ENCODE data around the gene DHX15. TPM values are rescaled to one million over a fixed set of nuclear protein-coding genes. Genes with fewer than 3 reads are reported as not detected.

The DHX15 gene
- total RNA-seq, 1 donor from 2014 or later: 154 TPM

DNA sequence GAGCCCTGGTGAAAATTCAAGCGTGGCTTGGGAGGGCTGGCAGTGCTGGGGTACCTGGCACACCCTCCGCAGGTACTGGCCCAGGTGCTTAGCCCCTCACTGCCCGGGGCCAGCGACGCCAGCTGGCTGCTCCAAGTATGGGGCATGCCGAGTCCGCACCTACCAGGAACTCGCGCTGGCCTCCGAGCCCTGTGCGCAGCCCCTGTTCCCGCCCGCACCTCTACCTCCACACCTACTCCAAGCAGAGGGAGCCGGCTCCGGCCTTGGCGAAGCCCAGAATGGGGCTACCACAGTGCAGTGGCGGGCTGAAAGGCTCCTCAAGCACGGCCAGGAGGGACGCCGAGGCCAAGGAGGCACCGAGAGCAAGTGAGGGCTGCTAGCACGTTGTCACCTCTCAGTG is 14.9 kb upstream of the DHX15 start:
- no peaks in the 10 kb centered on the region for H3K36me3 Mint-ChIP-seq (ENCODE audit: low read depth, unreplicated experiment)
- H3K4me3 Mint-ChIP-seq (ENCODE audit: unreplicated experiment): no peak overlapping the region
- peaks cover 1% of the 10 kb centered on the region for H3K27me3 Mint-ChIP-seq (ENCODE audit: unreplicated experiment)
- H3K27ac Mint-ChIP-seq (ENCODE audit: unreplicated experiment): no peak overlapping the region
- peaks cover 12% of the 10 kb centered on the region for H3K4me1 Mint-ChIP-seq (ENCODE audit: unreplicated experiment)
- no peak for DNase-seq (ENCODE audit: low spot score)
- TF ChIP-seq, protein P1, sequence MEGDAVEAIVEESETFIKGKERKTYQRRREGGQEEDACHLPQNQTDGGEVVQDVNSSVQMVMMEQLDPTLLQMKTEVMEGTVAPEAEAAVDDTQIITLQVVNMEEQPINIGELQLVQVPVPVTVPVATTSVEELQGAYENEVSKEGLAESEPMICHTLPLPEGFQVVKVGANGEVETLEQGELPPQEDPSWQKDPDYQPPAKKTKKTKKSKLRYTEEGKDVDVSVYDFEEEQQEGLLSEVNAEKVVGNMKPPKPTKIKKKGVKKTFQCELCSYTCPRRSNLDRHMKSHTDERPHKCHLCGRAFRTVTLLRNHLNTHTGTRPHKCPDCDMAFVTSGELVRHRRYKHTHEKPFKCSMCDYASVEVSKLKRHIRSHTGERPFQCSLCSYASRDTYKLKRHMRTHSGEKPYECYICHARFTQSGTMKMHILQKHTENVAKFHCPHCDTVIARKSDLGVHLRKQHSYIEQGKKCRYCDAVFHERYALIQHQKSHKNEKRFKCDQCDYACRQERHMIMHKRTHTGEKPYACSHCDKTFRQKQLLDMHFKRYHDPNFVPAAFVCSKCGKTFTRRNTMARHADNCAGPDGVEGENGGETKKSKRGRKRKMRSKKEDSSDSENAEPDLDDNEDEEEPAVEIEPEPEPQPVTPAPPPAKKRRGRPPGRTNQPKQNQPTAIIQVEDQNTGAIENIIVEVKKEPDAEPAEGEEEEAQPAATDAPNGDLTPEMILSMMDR (IDR thresholded peaks at IDR 0.05; ENCODE audit: unreplicated experiment): no peak
- H3K9me3 Mint-ChIP-seq (ENCODE audit: unreplicated experiment): no peaks in the 10 kb centered on the region

DNA sequence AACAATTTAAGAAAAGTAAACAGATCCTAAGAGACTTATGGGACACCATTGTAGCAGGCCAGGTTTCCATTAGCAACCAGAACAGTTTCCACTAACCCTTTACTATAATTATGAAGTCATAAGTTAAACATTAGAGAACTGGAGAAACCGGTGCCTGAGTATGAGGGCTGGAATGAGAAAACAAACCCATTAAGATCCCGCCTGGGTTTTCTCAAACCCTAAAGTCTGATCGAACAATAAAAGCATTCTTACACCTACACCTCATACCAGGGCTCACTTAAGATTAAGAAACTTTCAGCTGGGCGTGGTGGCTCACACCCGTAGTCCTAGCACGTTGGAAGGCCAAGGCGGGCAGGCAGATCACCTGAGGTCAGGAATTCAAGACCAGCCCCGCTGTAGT is 13.7 kb upstream of the DHX15 start:
- Mint-ChIP-seq H3K4me1 (ENCODE audit: unreplicated experiment) (peaks cover 12% of the 10 kb centered on the region), H3K36me3 (ENCODE audit: low read depth, unreplicated experiment) (no peaks in the 10 kb centered on the region), H3K27ac (ENCODE audit: unreplicated experiment) (no peak overlapping the region), H3K27me3 (ENCODE audit: unreplicated experiment) (peaks cover 1% of the 10 kb centered on the region), H3K4me3 (ENCODE audit: unreplicated experiment) (no peak overlapping the region), H3K9me3 (ENCODE audit: unreplicated experiment) (no peaks in the 10 kb centered on the region)
- no peak for DNase-seq (ENCODE audit: low spot score)
- TF ChIP-seq, protein P1 (IDR thresholded peaks at IDR 0.05; ENCODE audit: unreplicated experiment): no peak

DNA sequence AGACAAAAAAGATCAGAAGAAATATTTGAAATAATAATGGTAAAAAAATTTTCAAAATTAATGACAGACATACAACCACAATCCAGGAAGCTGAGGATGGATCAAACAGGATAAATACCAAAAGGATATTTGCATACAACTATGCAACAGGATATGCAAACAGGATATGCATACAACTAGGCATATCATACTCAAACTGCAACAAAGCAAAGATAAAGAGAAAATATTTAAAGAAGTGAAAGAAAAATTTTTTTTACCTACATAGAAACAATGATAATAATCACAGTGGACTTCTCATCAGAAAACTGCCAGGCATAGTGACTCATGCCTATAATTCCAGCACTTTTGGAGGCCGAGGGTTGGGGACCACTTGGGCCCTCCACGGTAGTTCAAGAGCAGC is 11.3 kb upstream of the DHX15 start:
- DNase-seq (ENCODE audit: low spot score): no peak
- H3K9me3 Mint-ChIP-seq (ENCODE audit: unreplicated experiment): peaks cover 8% of the 10 kb centered on the region
- H3K36me3 Mint-ChIP-seq (ENCODE audit: low read depth, unreplicated experiment): peaks cover 1% of the 10 kb centered on the region
- peaks cover 12% of the 10 kb centered on the region for H3K4me1 Mint-ChIP-seq (ENCODE audit: unreplicated experiment)
- no peak overlapping the region for H3K27ac Mint-ChIP-seq (ENCODE audit: unreplicated experiment)
- H3K27me3 Mint-ChIP-seq (ENCODE audit: unreplicated experiment): peaks cover 1% of the 10 kb centered on the region
- no peak overlapping the region for H3K4me3 Mint-ChIP-seq (ENCODE audit: unreplicated experiment)
- TF ChIP-seq, protein P1 (IDR thresholded peaks at IDR 0.05; ENCODE audit: unreplicated experiment): no peak

DNA sequence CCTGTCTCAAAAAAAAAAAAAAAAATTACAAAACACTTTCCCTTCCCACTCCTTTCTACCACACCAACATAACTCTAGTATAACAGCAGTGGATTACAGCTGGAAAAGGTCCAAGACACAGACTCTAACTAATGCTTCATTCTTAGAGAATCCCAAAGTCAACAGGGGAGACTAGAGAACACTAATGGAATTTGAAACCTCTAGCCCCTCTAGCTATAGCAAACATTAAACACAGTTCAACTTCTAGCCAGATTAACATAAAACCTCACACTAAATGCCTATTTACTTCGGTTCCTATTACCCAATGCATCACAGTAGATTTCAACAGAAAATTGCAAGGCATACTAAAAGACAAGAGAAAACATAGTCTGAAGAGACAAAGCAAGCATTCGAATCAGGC is 10.5 kb upstream of the DHX15 start:
- H3K9me3 Mint-ChIP-seq (ENCODE audit: unreplicated experiment): peaks cover 8% of the 10 kb centered on the region
- peaks cover 12% of the 10 kb centered on the region for H3K4me1 Mint-ChIP-seq (ENCODE audit: unreplicated experiment)
- H3K36me3 Mint-ChIP-seq (ENCODE audit: low read depth, unreplicated experiment): peaks cover 3% of the 10 kb centered on the region
- TF ChIP-seq, protein P1 (IDR thresholded peaks at IDR 0.05; ENCODE audit: unreplicated experiment): no peak
- DNase-seq (ENCODE audit: low spot score): no peak
- no peak overlapping the region for H3K27ac Mint-ChIP-seq (ENCODE audit: unreplicated experiment)
- H3K4me3 Mint-ChIP-seq (ENCODE audit: unreplicated experiment): no peak overlapping the region
- peaks cover 1% of the 10 kb centered on the region for H3K27me3 Mint-ChIP-seq (ENCODE audit: unreplicated experiment)

DNA sequence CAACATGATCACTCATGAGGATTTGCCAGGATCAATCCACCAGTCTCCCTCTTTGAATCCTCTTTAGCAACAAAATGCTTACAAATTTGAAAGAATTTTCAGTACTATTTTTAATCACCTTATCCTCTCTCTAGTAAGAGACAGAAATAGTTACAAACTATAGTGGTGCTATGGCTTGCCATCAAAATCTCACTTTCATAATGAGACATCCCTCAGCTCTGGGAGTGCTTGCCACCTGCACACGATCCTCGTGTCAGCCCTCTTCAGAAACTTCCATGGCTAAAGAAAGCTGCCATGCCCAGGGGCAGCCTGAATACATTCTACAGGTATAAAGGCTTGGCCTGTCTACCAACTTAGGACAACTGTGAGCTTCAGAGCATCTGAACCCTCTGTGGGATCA is 5.1 kb upstream of the DHX15 start:
- no peak overlapping the region for H3K27ac Mint-ChIP-seq (ENCODE audit: unreplicated experiment)
- peaks cover 3% of the 10 kb centered on the region for H3K36me3 Mint-ChIP-seq (ENCODE audit: low read depth, unreplicated experiment)
- no peak for DNase-seq (ENCODE audit: low spot score)
- no peaks in the 10 kb centered on the region for H3K4me1 Mint-ChIP-seq (ENCODE audit: unreplicated experiment)
- peaks cover 3% of the 10 kb centered on the region for H3K27me3 Mint-ChIP-seq (ENCODE audit: unreplicated experiment)
- H3K9me3 Mint-ChIP-seq (ENCODE audit: unreplicated experiment): peaks cover 8% of the 10 kb centered on the region
- TF ChIP-seq, protein P1 (IDR thresholded peaks at IDR 0.05; ENCODE audit: unreplicated experiment): no peak
- H3K4me3 Mint-ChIP-seq (ENCODE audit: unreplicated experiment): no peak overlapping the region
